K562 (cell line): ENCODE measurements around the gene CARMIL1.

Experiments
- CBFB ChIP-seq: sonication (generic); formaldehyde crosslinking; IDR thresholded peaks from 2 replicates; pipeline ENCODE4 v1.4.0; 2020; ENCODE audit warnings: mild to moderate bottlenecking, missing genetic modification reagents
- CREB1 ChIP-seq, 2 experiments: sonication (generic) in 1 of 2; formaldehyde crosslinking in 1 of 2; IDR thresholded peaks; 2 replicates each; pipeline versions ENCODE4 v1.6.1 to v1.8.0; 2012 to 2022; ENCODE audit warnings: inconsistent platforms in 1 of 2, mild to moderate bottlenecking in 1 of 2, missing genetic modification reagents in 1 of 2, moderate library complexity in 1 of 2
- FOXK2 ChIP-seq, 2 experiments: fragments of 450-650 bp; IDR thresholded peaks in 1 of 2; conservative IDR thresholded peaks in 1 of 2; 2 replicates each; pipeline ENCODE4 v1.6.1; 2016; ENCODE audit warnings: low read depth in 2 of 2, mild to moderate bottlenecking in 1 of 2
- KLF16 ChIP-seq: IDR thresholded peaks from 2 replicates; pipeline ENCODE4 v1.6.1; 2016; ENCODE audit warnings: antibody characterized with exemption
- PHF21A ChIP-seq: fragments of 450-650 bp; IDR thresholded peaks from 2 replicates; pipeline ENCODE4 v1.6.1; 2017; ENCODE audit warnings: low read depth, borderline replicate concordance
- POLR2A ChIP-seq: fragments of 450-650 bp; conservative IDR thresholded peaks from 2 replicates; pipeline ENCODE4 v1.6.1; 2016
- TAF9B ChIP-seq: fragments of 450-650 bp; IDR thresholded peaks from 2 replicates; pipeline ENCODE4 v1.6.1; 2018; ENCODE audit warnings: mild to moderate bottlenecking; ENCODE audit not compliant: partially characterized antibody
- YY1 ChIP-seq, 3 experiments: IDR thresholded peaks; 2 replicates each; pipeline ENCODE4 v1.6.1; 2011; ENCODE audit warnings: low read length in 2 of 3, mild to moderate bottlenecking in 2 of 3, moderate library complexity in 2 of 3, borderline replicate concordance in 1 of 3, control low read depth in 1 of 3, low read depth in 1 of 3; ENCODE audit not compliant: insufficient read depth in 3 of 3, insufficient replicate concordance in 2 of 3, control insufficient read depth in 1 of 3, insufficient read length in 1 of 3; ENCODE audit errors: extremely low read depth in 1 of 3
- TF ChIP-seq, protein P1 (sequence below), 2 experiments: fragments of 250-450 bp in 1 of 2; fragments of 450-650 bp in 1 of 2; sonication (Bioruptor Pico) in 1 of 2; IDR thresholded peaks; 2 replicates each; pipeline versions ENCODE4 v1.6.1 to v1.8.0; 2016 to 2021; ENCODE audit warnings: mild to moderate bottlenecking in 2 of 2, moderate library complexity in 2 of 2, missing compliant biosample characterization in 1 of 2, missing genetic modification characterization in 1 of 2
- TF ChIP-seq, protein P2 (sequence below): fragments of 450-650 bp; formaldehyde crosslinking; IDR thresholded peaks from 2 replicates; pipeline ENCODE4 v1.4.0; 2022; ENCODE audit warnings: missing genetic modification characterization
- TF ChIP-seq, protein P3 (sequence below), 3 experiments: IDR thresholded peaks in 2 of 3; conservative IDR thresholded peaks in 1 of 3; 2 replicates each; pipeline ENCODE4 v1.5.1; 2011 to 2012; ENCODE audit warnings: low read length in 3 of 3, mild to moderate bottlenecking in 3 of 3, control low read depth in 2 of 3, improper control_type of control experiment in 1 of 3, inconsistent platforms in 1 of 3, low read depth in 1 of 3, mixed read lengths in 1 of 3, moderate library complexity in 1 of 3; ENCODE audit not compliant: insufficient read depth in 2 of 3

DNA sequence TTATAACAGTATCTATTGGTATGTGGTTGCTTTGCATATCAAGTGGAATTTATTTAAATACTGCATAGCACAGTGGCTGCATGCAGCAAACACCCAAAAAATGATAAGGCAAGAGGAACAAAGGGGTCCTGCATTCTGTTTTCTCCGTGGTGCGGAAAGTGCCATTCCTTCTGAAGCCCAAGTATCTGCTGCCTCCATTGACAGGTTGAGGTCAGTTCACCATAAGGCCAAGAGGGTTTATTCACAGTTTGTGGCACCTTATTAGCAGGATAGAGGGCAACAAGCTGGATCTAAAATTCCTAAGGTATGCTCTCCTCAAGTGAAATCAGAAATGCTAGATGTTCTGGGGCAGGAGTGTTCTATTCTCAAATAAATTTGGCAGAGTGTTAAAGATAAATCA, 9.3 kb downstream of the CARMIL1 start:
- TF ChIP-seq CREB1 (IDR thresholded peaks at IDR 0.05), result no peak
- no peak for TF ChIP-seq CREB1 (CRISPR knock-in tag; IDR thresholded peaks at IDR 0.05)
- no peak for TF ChIP-seq POLR2A
- no peak for TF ChIP-seq TAF9B
- no peak for TF ChIP-seq FOXK2 (conservative IDR thresholded peaks at IDR 0.05 in 1 of 2, IDR thresholded peaks at IDR 0.05 in 1 of 2; ENCODE audit: low read depth in 2 of 2)
- TF ChIP-seq, protein P1, sequence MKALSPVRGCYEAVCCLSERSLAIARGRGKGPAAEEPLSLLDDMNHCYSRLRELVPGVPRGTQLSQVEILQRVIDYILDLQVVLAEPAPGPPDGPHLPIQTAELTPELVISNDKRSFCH (CRISPR knock-in tag; IDR thresholded peaks at IDR 0.05), result no peak
- TF ChIP-seq, protein P1 (tag; IDR thresholded peaks at IDR 0.05), result no peak
- TF ChIP-seq, protein P2, sequence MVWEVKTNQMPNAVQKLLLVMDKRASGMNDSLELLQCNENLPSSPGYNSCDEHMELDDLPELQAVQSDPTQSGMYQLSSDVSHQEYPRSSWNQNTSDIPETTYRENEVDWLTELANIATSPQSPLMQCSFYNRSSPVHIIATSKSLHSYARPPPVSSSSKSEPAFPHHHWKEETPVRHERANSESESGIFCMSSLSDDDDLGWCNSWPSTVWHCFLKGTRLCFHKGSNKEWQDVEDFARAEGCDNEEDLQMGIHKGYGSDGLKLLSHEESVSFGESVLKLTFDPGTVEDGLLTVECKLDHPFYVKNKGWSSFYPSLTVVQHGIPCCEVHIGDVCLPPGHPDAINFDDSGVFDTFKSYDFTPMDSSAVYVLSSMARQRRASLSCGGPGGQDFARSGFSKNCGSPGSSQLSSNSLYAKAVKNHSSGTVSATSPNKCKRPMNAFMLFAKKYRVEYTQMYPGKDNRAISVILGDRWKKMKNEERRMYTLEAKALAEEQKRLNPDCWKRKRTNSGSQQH, result no peak
- TF ChIP-seq, protein P3, sequence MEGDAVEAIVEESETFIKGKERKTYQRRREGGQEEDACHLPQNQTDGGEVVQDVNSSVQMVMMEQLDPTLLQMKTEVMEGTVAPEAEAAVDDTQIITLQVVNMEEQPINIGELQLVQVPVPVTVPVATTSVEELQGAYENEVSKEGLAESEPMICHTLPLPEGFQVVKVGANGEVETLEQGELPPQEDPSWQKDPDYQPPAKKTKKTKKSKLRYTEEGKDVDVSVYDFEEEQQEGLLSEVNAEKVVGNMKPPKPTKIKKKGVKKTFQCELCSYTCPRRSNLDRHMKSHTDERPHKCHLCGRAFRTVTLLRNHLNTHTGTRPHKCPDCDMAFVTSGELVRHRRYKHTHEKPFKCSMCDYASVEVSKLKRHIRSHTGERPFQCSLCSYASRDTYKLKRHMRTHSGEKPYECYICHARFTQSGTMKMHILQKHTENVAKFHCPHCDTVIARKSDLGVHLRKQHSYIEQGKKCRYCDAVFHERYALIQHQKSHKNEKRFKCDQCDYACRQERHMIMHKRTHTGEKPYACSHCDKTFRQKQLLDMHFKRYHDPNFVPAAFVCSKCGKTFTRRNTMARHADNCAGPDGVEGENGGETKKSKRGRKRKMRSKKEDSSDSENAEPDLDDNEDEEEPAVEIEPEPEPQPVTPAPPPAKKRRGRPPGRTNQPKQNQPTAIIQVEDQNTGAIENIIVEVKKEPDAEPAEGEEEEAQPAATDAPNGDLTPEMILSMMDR (IDR thresholded peaks at IDR 0.05 in 2 of 3, conservative IDR thresholded peaks at IDR 0.05 in 1 of 3; ENCODE audit: insufficient read depth in 2 of 3, low read depth in 1 of 3, low read length in 3 of 3), result no peak
- TF ChIP-seq YY1 (IDR thresholded peaks at IDR 0.05; ENCODE audit: borderline replicate concordance in 1 of 3, control insufficient read depth in 1 of 3, extremely low read depth in 1 of 3, insufficient read depth in 3 of 3, insufficient read length in 1 of 3, insufficient replicate concordance in 2 of 3, low read depth in 1 of 3, low read length in 2 of 3), result no peak
- no peak for TF ChIP-seq KLF16
- TF ChIP-seq CBFB (CRISPR knock-in tag), result no peak
- no peak for TF ChIP-seq PHF21A
